Omental fat pad (tissue), 4 donors: ENCODE data around the gene CDCA7. TPM values are rescaled to one million over a fixed set of nuclear protein-coding genes. Genes with fewer than 3 reads are reported as not detected.

ENCODE experiments used
- ATAC-seq: fragments of 150-250 bp; one replicate; pipeline ENCODE4 v1.9.1; 2016; ENCODE audit warnings: mild to moderate bottlenecking, moderate library complexity; ENCODE audit not compliant: low FRiP score
- DNase-seq: peaks from one replicate; pipeline ENCODE4 v3.0.0-alpha.2; 2019; ENCODE audit warnings: low spot score
- CTCF ChIP-seq, 3 donors: fragments of 450-650 bp; IDR thresholded peaks; one replicate each; pipeline ENCODE4 v1.5.1; 2016 to 2017; ENCODE audit warnings: antibody characterized with exemption in 3 of 3, mild to moderate bottlenecking in 3 of 3, moderate library complexity in 2 of 3
- total RNA-seq, 4 donors: library from RNA; depleted of rRNA; stranded (reverse); fragments of >200 nt; gene quantifications; one replicate each; pipeline ENCODE4 v1.1.0, GENCODE V29; 2016

CDCA7 gene
- total RNA-seq, 4 donors from 2014 or later = 0.95 to 1.2 TPM; not detected in 2

- TF ChIP-seq CTCF (IDR thresholded peaks at IDR 0.05) = no peak
- DNase-seq (no peak), ATAC-seq (no peak)
These were observed 38.5 kb downstream of the CDCA7 start for GRCh38 chr2:173393186-173393585.

GRCh38 chr2:173393636-173394035 lies 39.0 kb downstream of the CDCA7 start:
- ATAC-seq = no peak
- DNase-seq = no peak
- no peak for TF ChIP-seq CTCF (IDR thresholded peaks at IDR 0.05)

GRCh38 chr2:173394091-173394974 lies 39.7 kb downstream of the CDCA7 start:
- TF ChIP-seq CTCF (IDR thresholded peaks at IDR 0.05) = no peak
- no peak for DNase-seq
- ATAC-seq = no peak

GRCh38 chr2:173395567-173396351 lies 41.1 kb downstream of the CDCA7 start:
- no peak for TF ChIP-seq CTCF (IDR thresholded peaks at IDR 0.05)
- DNase-seq (no peak), ATAC-seq (no peak)

GRCh38 chr2:173397539-173397938 lies 42.9 kb downstream of the CDCA7 start:
- TF ChIP-seq CTCF (IDR thresholded peaks at IDR 0.05) = no peak
- DNase-seq (no peak), ATAC-seq (no peak)

GRCh38 chr2:173399229-173399628 lies 44.6 kb downstream of the CDCA7 start:
- TF ChIP-seq CTCF (IDR thresholded peaks at IDR 0.05) = no peak
- DNase-seq = no peak
- no peak for ATAC-seq
